Measurements from ENCODE around the gene JAZF1. TPM values are rescaled to one million over a fixed set of nuclear protein-coding genes. Genes with fewer than 3 reads are reported as not detected.

The JAZF1 gene
- total RNA-seq, 1 experiment from 2014 or later = 9.1 TPM

DNA sequence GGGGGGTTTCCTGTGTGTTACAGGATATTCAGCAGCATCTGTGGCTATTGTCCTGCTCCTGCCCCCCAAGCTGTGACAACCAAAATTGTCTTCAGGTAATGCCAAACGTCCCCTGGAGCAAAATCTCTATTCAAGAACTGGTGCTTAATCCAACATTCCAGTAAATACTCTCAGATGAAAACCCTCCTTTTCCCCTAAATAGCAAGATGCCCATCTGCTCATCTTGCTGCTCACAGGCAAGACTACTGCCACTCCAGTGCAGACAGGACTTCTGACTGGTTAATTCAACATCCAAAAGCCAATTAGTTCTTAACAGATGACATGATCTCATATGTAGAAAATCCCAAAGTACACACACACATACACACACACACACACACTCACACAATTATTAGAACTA lies 20.5 kb upstream of the JAZF1 start:
- Histone ChIP-seq H3K79me2 (ENCODE audit: insufficient read depth, low read length) (no peaks in the 10 kb centered on the region), H2BK12ac (ENCODE audit: insufficient read length, low read depth, low read length) (no peak overlapping the region), H3K9ac (ENCODE audit: extremely low read depth, insufficient read length, low read length) (no peak overlapping the region), H3K14ac (ENCODE audit: insufficient read depth, low read length) (no peak overlapping the region), H3K27ac (ENCODE audit: insufficient read length, low read depth, low read length) (no peak overlapping the region), H3K4me2 (ENCODE audit: insufficient read depth, insufficient read length, low read length) (no peak overlapping the region), H3K56ac (ENCODE audit: insufficient read length, low read depth, low read length) (no peak overlapping the region), H4K8ac (replicated peaks; ENCODE audit: insufficient read length, low read depth, low read length) (no peak overlapping the region), H4K5ac (ENCODE audit: insufficient read length, low read depth, low read length) (no peak overlapping the region), H3K23ac (ENCODE audit: insufficient read length, low read depth, low read length) (no peak overlapping the region), H2BK20ac (ENCODE audit: low read depth, low read length, poor library complexity, severe bottlenecking) (no peak overlapping the region), H3T11ph (ENCODE audit: low read length) (no peak overlapping the region), H4K91ac (ENCODE audit: insufficient read length, low read depth, low read length) (no peak overlapping the region), H3K18ac (ENCODE audit: insufficient read length, low read depth, low read length) (no peak overlapping the region), H3K4me1 (ENCODE audit: insufficient read depth, low read length) (no peaks in the 10 kb centered on the region), H3K9me3 (ENCODE audit: control insufficient read depth, low read depth, low read length) (no peaks in the 10 kb centered on the region), H2AK5ac (ENCODE audit: insufficient read length, low read length) (no peak overlapping the region), H3K23me2 (ENCODE audit: insufficient read length, low read depth, low read length, poor library complexity, severe bottlenecking) (no peaks in the 10 kb centered on the region), H2BK120ac (ENCODE audit: low read depth, low read length, poor library complexity, severe bottlenecking) (no peak overlapping the region), H3K79me1 (ENCODE audit: insufficient read depth, low read depth, low read length, poor library complexity, severe bottlenecking) (no peaks in the 10 kb centered on the region), H3K4ac (ENCODE audit: low read depth, low read length) (no peak overlapping the region), H2BK15ac (ENCODE audit: low read depth, low read length) (no peak overlapping the region), H4K20me1 (ENCODE audit: control insufficient read depth, insufficient read depth, insufficient read length) (no peaks in the 10 kb centered on the region), H2BK5ac (ENCODE audit: insufficient read length, low read length) (no peak overlapping the region), H2AFZ (ENCODE audit: low read length) (no peak overlapping the region), H3K27me3 (ENCODE audit: insufficient read depth, low read length) (no peaks in the 10 kb centered on the region; the same call in 1 of the 2 replicates)
- Mint-ChIP-seq H3K27ac (no peak overlapping the region), H3K27me3 (ENCODE audit: low read depth) (no peaks in the 10 kb centered on the region; the same call in 1 of the 2 replicates), H3K4me3 (no peak overlapping the region), H3K36me3 (ENCODE audit: insufficient read depth in 1 of 3, low read depth in 3 of 3) (peaks cover 0 to 3% (median 0%) of the 10 kb centered on the region in 3 experiments; a peak in 1 of 7 replicates), H3K9me3 (no peaks in the 10 kb centered on the region), H3K4me1 (peaks cover 0 to under 1% of the 10 kb centered on the region in 2 experiments; a peak in 3 of 4 replicates)
- WGBS (ENCODE audit: extremely low coverage, insufficient read length, low lambda C conversion rate) = no CpG with 5 or more reads among the region's 1 CpG
- no peak for DNase-seq
- TF ChIP-seq, protein P1, sequence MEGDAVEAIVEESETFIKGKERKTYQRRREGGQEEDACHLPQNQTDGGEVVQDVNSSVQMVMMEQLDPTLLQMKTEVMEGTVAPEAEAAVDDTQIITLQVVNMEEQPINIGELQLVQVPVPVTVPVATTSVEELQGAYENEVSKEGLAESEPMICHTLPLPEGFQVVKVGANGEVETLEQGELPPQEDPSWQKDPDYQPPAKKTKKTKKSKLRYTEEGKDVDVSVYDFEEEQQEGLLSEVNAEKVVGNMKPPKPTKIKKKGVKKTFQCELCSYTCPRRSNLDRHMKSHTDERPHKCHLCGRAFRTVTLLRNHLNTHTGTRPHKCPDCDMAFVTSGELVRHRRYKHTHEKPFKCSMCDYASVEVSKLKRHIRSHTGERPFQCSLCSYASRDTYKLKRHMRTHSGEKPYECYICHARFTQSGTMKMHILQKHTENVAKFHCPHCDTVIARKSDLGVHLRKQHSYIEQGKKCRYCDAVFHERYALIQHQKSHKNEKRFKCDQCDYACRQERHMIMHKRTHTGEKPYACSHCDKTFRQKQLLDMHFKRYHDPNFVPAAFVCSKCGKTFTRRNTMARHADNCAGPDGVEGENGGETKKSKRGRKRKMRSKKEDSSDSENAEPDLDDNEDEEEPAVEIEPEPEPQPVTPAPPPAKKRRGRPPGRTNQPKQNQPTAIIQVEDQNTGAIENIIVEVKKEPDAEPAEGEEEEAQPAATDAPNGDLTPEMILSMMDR (conservative IDR thresholded peaks at IDR 0.05) = no peak
